PC-3 (cell line): ENCODE measurements around the gene MYO5B. TPM values are rescaled to one million over a fixed set of nuclear protein-coding genes. Genes with fewer than 3 reads are reported as not detected.

Source experiments
- ATAC-seq: fragments of 200-7000 bp; cut with Tn5 transposase; 2 replicates; pipeline ENCODE4 v1.9.1; 2020; ENCODE audit warnings: mild to moderate bottlenecking, moderate library complexity
- BruUV-seq: library from RNA; stranded (reverse); fragments of 400-500 nt; replicated peaks from 2 replicates; lab custom pipeline; 2021; lab: Mats Ljungman, UMichigan
- CTCF ChIA-PET: fragments of 300-600 bp; sonication (Branson Sonifier 250); formaldehyde crosslinking; loops from one replicate; lab custom pipeline; 2022; ENCODE audit warnings: antibody characterized with exemption; lab: Charles Lee
- POLR2A ChIA-PET: fragments of 300-600 bp; sonication (Branson Sonifier 250); formaldehyde crosslinking; loops from one replicate; lab custom pipeline; 2022; ENCODE audit warnings: antibody characterized with exemption; ENCODE audit not compliant: unreplicated experiment; lab: Charles Lee
- DNase-seq: peaks from one replicate; pipeline ENCODE4 v3.0.0-alpha.2; 2015
- H2AFZ ChIP-seq: fragments of 300-600 bp; sonication (generic); 2 replicates; pipeline ENCODE4 v1.6.0; 2016; ENCODE audit warnings: antibody characterized with exemption, low read length
- H3F3A ChIP-seq: fragments of 300-600 bp; sonication (generic); one replicate; pipeline ENCODE4 v1.6.0; 2017; ENCODE audit warnings: antibody characterized with exemption, low read length, control low read depth, mild to moderate bottlenecking; ENCODE audit not compliant: unreplicated experiment
- H3K27ac ChIP-seq: fragments of 300-600 bp; sonication (generic); 2 replicates; pipeline ENCODE4 v1.5.1; 2016; ENCODE audit warnings: mild to moderate bottlenecking, low read length
- H3K27me3 ChIP-seq: fragments of 300-600 bp; sonication (generic); 2 replicates; pipeline ENCODE4 v1.6.1; 2016; ENCODE audit warnings: low read length, mixed read lengths
- H3K36me3 ChIP-seq: fragments of 300-600 bp; sonication (generic); 2 replicates; pipeline ENCODE4 v1.6.1; 2016; ENCODE audit warnings: low read depth, mixed run types, low read length, mixed read lengths
- H3K4me1 ChIP-seq: fragments of 300-600 bp; sonication (generic); 2 replicates; pipeline ENCODE4 v1.5.1; 2016; ENCODE audit warnings: low read length; ENCODE audit not compliant: insufficient read depth
- H3K4me2 ChIP-seq: fragments of 300-600 bp; sonication (generic); 2 replicates; pipeline ENCODE4 v1.6.0; 2016; ENCODE audit warnings: low read length
- H3K4me3 ChIP-seq: fragments of 300-600 bp; sonication (generic); 2 replicates; pipeline ENCODE4 v1.5.1; 2016; ENCODE audit warnings: mild to moderate bottlenecking, low read length, mixed read lengths
- H3K79me2 ChIP-seq: fragments of 300-600 bp; sonication (generic); 2 replicates; pipeline ENCODE4 v1.6.1; 2017; ENCODE audit warnings: low read length, mixed read lengths
- H3K9ac ChIP-seq: fragments of 300-600 bp; sonication (generic); 2 replicates; pipeline ENCODE4 v1.6.0; 2016; ENCODE audit warnings: mild to moderate bottlenecking, low read length
- H3K9me2 ChIP-seq: fragments of 300-600 bp; sonication (generic); replicated peaks from 2 replicates; pipeline ENCODE4 v1.6.1; 2016; ENCODE audit warnings: mixed run types, low read length, mixed read lengths
- H3K9me3 ChIP-seq: fragments of 300-600 bp; sonication (generic); 2 replicates; pipeline ENCODE4 v1.6.1; 2016; ENCODE audit warnings: low read length, mixed read lengths
- H4K20me1 ChIP-seq: fragments of 300-600 bp; sonication (generic); 2 replicates; pipeline ENCODE4 v1.6.1; 2016; ENCODE audit warnings: low read length, mixed read lengths
- CTCF ChIP-seq: fragments of 300-600 bp; sonication (generic); conservative IDR thresholded peaks from 2 replicates; pipeline ENCODE4 v1.5.1; 2017; ENCODE audit warnings: antibody characterized with exemption, low read depth, mild to moderate bottlenecking, low read length
- EZH2 ChIP-seq: fragments of 300-600 bp; sonication (generic); IDR thresholded peaks from one replicate; pipeline ENCODE4 v1.6.1; 2017; ENCODE audit warnings: antibody characterized with exemption, mild to moderate bottlenecking, low read length; ENCODE audit not compliant: unreplicated experiment
- EZH2phosphoT487 ChIP-seq: fragments of 300-600 bp; sonication (generic); IDR thresholded peaks from 2 replicates; pipeline ENCODE4 v1.6.1; 2018; ENCODE audit warnings: mild to moderate bottlenecking, antibody characterized with exemption, low read length, borderline replicate concordance
- intact Hi-C: fragments of 100-400 bp; cut with micrococcal nuclease; formaldehyde crosslinking; loops from 2 replicates; pipeline ENCODE4 v1.9.0; 2023
- total RNA-seq: library from RNA; depleted of rRNA; stranded (reverse); fragments of >200 nt; gene quantifications from 2 replicates; pipeline ENCODE4 v1.2.3, GENCODE V29; 2014

MYO5B gene
- total RNA-seq, 1 experiment from 2014 or later = 10.7 TPM

GRCh38 chr18:50011813-50012435 lies 183.0 kb downstream of the MYO5B start:
- H2AFZ ChIP-seq = no peak overlapping the region
- H3K79me2 ChIP-seq = no peaks in the 10 kb centered on the region
- H3K9ac ChIP-seq = no peak overlapping the region
- no TSS peak for BruUV-seq
- peak overlapping the region; percentile 37; the same call in 1 of the 2 replicates for H3K4me2 ChIP-seq
- no peaks in the 10 kb centered on the region for H3K36me3 ChIP-seq
- H4K20me1 ChIP-seq = no peaks in the 10 kb centered on the region
- DNase-seq (peak; percentile 78), ATAC-seq (peak; percentile 85)
- H3K27me3 ChIP-seq = no peaks in the 10 kb centered on the region
- ChIA-PET POLR2A (no interaction called here), CTCF (interaction anchor here (0.6 to 1.0 kb wide), 3 partner anchors 84 to 348 kb away, joined by 3 to 4 read pairs (median 3); no protein-coding TSS in a partner anchor)
- H3F3A ChIP-seq = no peaks in the 10 kb centered on the region
- no peaks in the 10 kb centered on the region for H3K9me2 ChIP-seq
- TF ChIP-seq EZH2phosphoT487 (no peak), CTCF (no peak), EZH2 (no peak)
- H3K27ac ChIP-seq = peak overlapping the region; percentile 32; the same call in 1 of the 2 replicates
- intact Hi-C loops = no loop called here
- H3K9me3 ChIP-seq = no peaks in the 10 kb centered on the region
- no peak overlapping the region for H3K4me3 ChIP-seq
- H3K4me1 ChIP-seq = peaks cover 29% of the 10 kb centered on the region

- no TSS peak for BruUV-seq
- Histone ChIP-seq H2AFZ (no peak overlapping the region), H3K9me2 (no peaks in the 10 kb centered on the region), H4K20me1 (no peaks in the 10 kb centered on the region), H3K4me1 (peaks cover 29% of the 10 kb centered on the region), H3K4me3 (no peak overlapping the region), H3K9me3 (no peaks in the 10 kb centered on the region), H3F3A (no peaks in the 10 kb centered on the region), H3K36me3 (no peaks in the 10 kb centered on the region), H3K9ac (no peak overlapping the region), H3K4me2 (no peak overlapping the region), H3K27ac (no peak overlapping the region), H3K79me2 (no peaks in the 10 kb centered on the region), H3K27me3 (no peaks in the 10 kb centered on the region)
- DNase-seq (peak; percentile 47), ATAC-seq (peak; percentile 39; the same call in 1 of the 2 replicates)
- POLR2A ChIA-PET = no interaction called here
- TF ChIP-seq CTCF (peak; percentile 47; the same call in 1 of the 2 replicates), EZH2phosphoT487 (no peak)
- intact Hi-C loops = no loop called here
- CTCF ChIA-PET = no interaction called here
Observed at GRCh38 chr18:50009773-50010335, 185.1 kb downstream of the MYO5B start.

GRCh38 chr18:50008306-50008705 lies 186.6 kb downstream of the MYO5B start:
- peaks cover 21% of the 10 kb centered on the region for H3K4me1 ChIP-seq
- intact Hi-C loops = no loop called here
- no peaks in the 10 kb centered on the region for H3K79me2 ChIP-seq
- ChIA-PET POLR2A (no interaction called here), CTCF (no interaction called here)
- no peaks in the 10 kb centered on the region for H3K9me2 ChIP-seq
- no peak overlapping the region for H3K4me3 ChIP-seq
- H3K27me3 ChIP-seq = no peaks in the 10 kb centered on the region
- H3F3A ChIP-seq = no peaks in the 10 kb centered on the region
- no peak overlapping the region for H3K27ac ChIP-seq
- ATAC-seq (no peak), DNase-seq (no peak)
- no TSS peak for BruUV-seq
- TF ChIP-seq CTCF (no peak), EZH2phosphoT487 (no peak), EZH2 (no peak)
- no peak overlapping the region for H3K4me2 ChIP-seq
- H2AFZ ChIP-seq = no peak overlapping the region
- no peaks in the 10 kb centered on the region for H3K36me3 ChIP-seq
- H3K9me3 ChIP-seq = no peaks in the 10 kb centered on the region
- H4K20me1 ChIP-seq = no peaks in the 10 kb centered on the region
- no peak overlapping the region for H3K9ac ChIP-seq
